Neural cell (in vitro differentiated cells): Measurements from ENCODE around the gene MYO5C. TPM values are rescaled to one million over a fixed set of nuclear protein-coding genes. Genes with fewer than 3 reads are reported as not detected.

Experiments
- H2AFZ ChIP-seq: fragments of 200-600, 300-800 bp; sonication (generic), shearing (Covaris generic); 2 replicates; pipeline ENCODE4 v1.6.0; 2014; ENCODE audit warnings: low read depth, mild to moderate bottlenecking, antibody characterized with exemption, low read length, moderate library complexity
- H3F3A ChIP-seq: fragments of 200-600 bp; shearing (Covaris generic); 2 replicates; pipeline ENCODE4 v1.6.1; 2016; ENCODE audit warnings: mild to moderate bottlenecking, moderate library complexity, mixed read lengths, antibody characterized with exemption, low read length; ENCODE audit not compliant: insufficient read depth, poor library complexity, severe bottlenecking
- H3K27ac ChIP-seq: fragments of 200-600, 300-800 bp; sonication (generic), shearing (Covaris generic); 2 replicates; pipeline ENCODE4 v1.5.1; 2014; ENCODE audit warnings: mild to moderate bottlenecking, low read length, moderate library complexity
- H3K27me3 ChIP-seq: fragments of 300-800, 200-600 bp; sonication (generic), shearing (Covaris generic); 2 replicates; pipeline ENCODE4 v1.6.0; 2014; ENCODE audit warnings: mild to moderate bottlenecking, low read depth, low read length, moderate library complexity; ENCODE audit not compliant: insufficient read depth
- H3K36me3 ChIP-seq: fragments of 300-800, 200-600 bp; sonication (generic), shearing (Covaris generic); 2 replicates; pipeline ENCODE4 v1.5.1; 2014; ENCODE audit warnings: mild to moderate bottlenecking, antibody characterized with exemption, low read length, moderate library complexity; ENCODE audit not compliant: insufficient read depth
- H3K4me2 ChIP-seq: fragments of 300-800, 200-600 bp; sonication (generic), shearing (Covaris generic); 2 replicates; pipeline ENCODE4 v1.6.0; 2014; ENCODE audit warnings: mild to moderate bottlenecking, low read length
- H3K4me3 ChIP-seq: fragments of 300-800, 200-600 bp; sonication (generic), shearing (Covaris generic); 2 replicates; pipeline ENCODE4 v1.5.1; 2014; ENCODE audit warnings: mild to moderate bottlenecking, low read length, moderate library complexity
- H3K79me2 ChIP-seq: fragments of 200-600 bp; shearing (Covaris generic); replicated peaks from 2 replicates; pipeline ENCODE4 v1.6.0; 2014; ENCODE audit warnings: mild to moderate bottlenecking, low read length, moderate library complexity; ENCODE audit not compliant: insufficient read depth
- H3K9ac ChIP-seq: fragments of 300-800, 200-600 bp; sonication (generic), shearing (Covaris generic); 2 replicates; pipeline ENCODE4 v1.6.1; 2016; ENCODE audit warnings: mild to moderate bottlenecking, low read length, mixed read lengths
- H3K9me2 ChIP-seq: fragments of 200-600 bp; shearing (Covaris generic); 2 replicates; pipeline ENCODE4 v1.6.1; 2016; ENCODE audit warnings: mild to moderate bottlenecking, low read length, mixed read lengths; ENCODE audit not compliant: insufficient read depth
- H3K9me3 ChIP-seq: fragments of 200-600, 300-800 bp; sonication (generic), shearing (Covaris generic); 2 replicates; pipeline ENCODE4 v1.6.1; 2016; ENCODE audit warnings: mild to moderate bottlenecking, mixed run types, low read length, moderate library complexity, mixed read lengths
- H4K20me1 ChIP-seq: fragments of 200-600 bp; shearing (Covaris generic); 2 replicates; pipeline ENCODE4 v1.6.1; 2016; ENCODE audit warnings: mild to moderate bottlenecking, mixed run types; ENCODE audit not compliant: insufficient read depth
- CTCF ChIP-seq: fragments of 450-650 bp; IDR thresholded peaks from 2 replicates; pipeline ENCODE4 v1.5.1; 2014; ENCODE audit warnings: antibody characterized with exemption, mild to moderate bottlenecking, moderate library complexity; ENCODE audit not compliant: poor library complexity, severe bottlenecking
- EP300 ChIP-seq: fragments of 450-650 bp; conservative IDR thresholded peaks from 2 replicates; pipeline ENCODE4 v1.6.1; 2014; ENCODE audit warnings: antibody characterized with exemption, mild to moderate bottlenecking, moderate library complexity; ENCODE audit not compliant: poor library complexity, severe bottlenecking
- EZH2 ChIP-seq: fragments of 200-600, 300-800 bp; shearing (Covaris generic), sonication (generic); IDR thresholded peaks from 2 replicates; pipeline ENCODE4 v1.6.1; 2014; ENCODE audit warnings: antibody characterized with exemption, low read length, borderline replicate concordance, mild to moderate bottlenecking; ENCODE audit not compliant: insufficient read depth, poor library complexity, severe bottlenecking
- MXI1 ChIP-seq: fragments of 450-650 bp; conservative IDR thresholded peaks from 2 replicates; pipeline ENCODE4 v1.6.1; 2014; ENCODE audit warnings: antibody characterized with exemption, mild to moderate bottlenecking; ENCODE audit not compliant: poor library complexity, severe bottlenecking
- POLR2AphosphoS5 ChIP-seq: IDR thresholded peaks from 2 replicates; pipeline ENCODE4 v1.6.1; 2012
- RAD21 ChIP-seq: fragments of 450-650 bp; conservative IDR thresholded peaks from 2 replicates; pipeline ENCODE4 v1.6.1; 2014; ENCODE audit warnings: antibody characterized with exemption, mild to moderate bottlenecking, moderate library complexity
- SMC3 ChIP-seq: fragments of 450-650 bp; conservative IDR thresholded peaks from 2 replicates; pipeline ENCODE4 v1.6.1; 2014; ENCODE audit warnings: antibody characterized with exemption, mild to moderate bottlenecking, moderate library complexity; ENCODE audit not compliant: poor library complexity
- TAF1 ChIP-seq: IDR thresholded peaks from 2 replicates; pipeline ENCODE4 v1.6.1; 2012; ENCODE audit warnings: low read depth
- polyA plus RNA-seq: library from polyadenylated mRNA; depleted of rRNA; stranded (reverse); fragments of >200 nt; gene quantifications from 2 replicates; pipeline ENCODE4 v1.2.3, GENCODE V29; 2014
- TF ChIP-seq, protein P1 (sequence below): IDR thresholded peaks from 2 replicates; pipeline ENCODE4 v1.6.1; 2012; ENCODE audit warnings: borderline replicate concordance

MYO5C gene
- polyA plus RNA-seq, 1 donor from 2014 or later = 0.77 TPM

- Histone ChIP-seq H3F3A (no peaks in the 10 kb centered on the region), H3K27me3 (no peaks in the 10 kb centered on the region), H3K4me3 (no peak overlapping the region)
Measured at GRCh38 chr15:52307847-52308246, 12.2 kb upstream of the MYO5C start.

DNA sequence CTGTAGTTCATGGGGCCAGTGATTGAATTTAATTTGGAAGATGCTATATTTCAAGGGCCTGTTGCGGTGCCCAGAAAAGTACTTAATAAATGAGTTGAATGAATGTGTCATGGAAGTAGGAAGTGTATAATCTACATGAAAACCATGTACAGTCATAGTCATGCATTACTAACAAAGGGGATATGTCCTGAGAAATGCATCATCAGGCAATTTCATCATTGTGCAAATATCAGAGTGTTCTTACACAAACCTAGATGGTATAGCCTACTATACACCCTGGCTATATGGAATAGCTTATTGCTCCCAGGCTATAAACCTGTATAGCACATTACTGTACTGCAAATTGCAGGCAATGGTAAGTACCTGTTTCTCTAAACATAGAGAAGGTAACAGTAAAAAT, 10.7 kb upstream of the MYO5C start:
- no peaks in the 10 kb centered on the region for H3F3A ChIP-seq
- H3K9me3 ChIP-seq = no peaks in the 10 kb centered on the region
- no peak overlapping the region for H3K9ac ChIP-seq
- H4K20me1 ChIP-seq = no peaks in the 10 kb centered on the region
- H3K36me3 ChIP-seq = no peaks in the 10 kb centered on the region
- no peaks in the 10 kb centered on the region for H3K9me2 ChIP-seq
- H3K27ac ChIP-seq = no peak overlapping the region
- H3K4me2 ChIP-seq = no peak overlapping the region
- H3K27me3 ChIP-seq = no peaks in the 10 kb centered on the region
- TF ChIP-seq RAD21 = no peak
- TF ChIP-seq CTCF = no peak
- no peak for TF ChIP-seq POLR2AphosphoS5
- no peak for TF ChIP-seq SMC3
- no peak for TF ChIP-seq EP300
- no peak for TF ChIP-seq MXI1
- TF ChIP-seq, protein P1, sequence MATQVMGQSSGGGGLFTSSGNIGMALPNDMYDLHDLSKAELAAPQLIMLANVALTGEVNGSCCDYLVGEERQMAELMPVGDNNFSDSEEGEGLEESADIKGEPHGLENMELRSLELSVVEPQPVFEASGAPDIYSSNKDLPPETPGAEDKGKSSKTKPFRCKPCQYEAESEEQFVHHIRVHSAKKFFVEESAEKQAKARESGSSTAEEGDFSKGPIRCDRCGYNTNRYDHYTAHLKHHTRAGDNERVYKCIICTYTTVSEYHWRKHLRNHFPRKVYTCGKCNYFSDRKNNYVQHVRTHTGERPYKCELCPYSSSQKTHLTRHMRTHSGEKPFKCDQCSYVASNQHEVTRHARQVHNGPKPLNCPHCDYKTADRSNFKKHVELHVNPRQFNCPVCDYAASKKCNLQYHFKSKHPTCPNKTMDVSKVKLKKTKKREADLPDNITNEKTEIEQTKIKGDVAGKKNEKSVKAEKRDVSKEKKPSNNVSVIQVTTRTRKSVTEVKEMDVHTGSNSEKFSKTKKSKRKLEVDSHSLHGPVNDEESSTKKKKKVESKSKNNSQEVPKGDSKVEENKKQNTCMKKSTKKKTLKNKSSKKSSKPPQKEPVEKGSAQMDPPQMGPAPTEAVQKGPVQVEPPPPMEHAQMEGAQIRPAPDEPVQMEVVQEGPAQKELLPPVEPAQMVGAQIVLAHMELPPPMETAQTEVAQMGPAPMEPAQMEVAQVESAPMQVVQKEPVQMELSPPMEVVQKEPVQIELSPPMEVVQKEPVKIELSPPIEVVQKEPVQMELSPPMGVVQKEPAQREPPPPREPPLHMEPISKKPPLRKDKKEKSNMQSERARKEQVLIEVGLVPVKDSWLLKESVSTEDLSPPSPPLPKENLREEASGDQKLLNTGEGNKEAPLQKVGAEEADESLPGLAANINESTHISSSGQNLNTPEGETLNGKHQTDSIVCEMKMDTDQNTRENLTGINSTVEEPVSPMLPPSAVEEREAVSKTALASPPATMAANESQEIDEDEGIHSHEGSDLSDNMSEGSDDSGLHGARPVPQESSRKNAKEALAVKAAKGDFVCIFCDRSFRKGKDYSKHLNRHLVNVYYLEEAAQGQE = no peak
- no peak for TF ChIP-seq EZH2
- no peak for TF ChIP-seq TAF1
- H3K4me3 ChIP-seq = no peak overlapping the region
- H2AFZ ChIP-seq = no peak overlapping the region
- H3K79me2 ChIP-seq = no peaks in the 10 kb centered on the region

More at GRCh38 chr15:52307847-52308246, 12.2 kb upstream of the MYO5C start:
- no peaks in the 10 kb centered on the region for H3K79me2 ChIP-seq
- H3K9me2 ChIP-seq = no peaks in the 10 kb centered on the region
- H3K4me2 ChIP-seq = no peak overlapping the region
- TF ChIP-seq POLR2AphosphoS5 = no peak
- TF ChIP-seq SMC3 = no peak
- no peak for TF ChIP-seq EP300
- TF ChIP-seq, protein P1 = no peak
- no peak for TF ChIP-seq RAD21
- no peak for TF ChIP-seq MXI1
- no peak for TF ChIP-seq TAF1
- TF ChIP-seq EZH2 = no peak
- TF ChIP-seq CTCF = no peak
- H3K9ac ChIP-seq = no peak overlapping the region
- no peaks in the 10 kb centered on the region for H4K20me1 ChIP-seq
- peaks cover 2% of the 10 kb centered on the region for H3K36me3 ChIP-seq
- H3K9me3 ChIP-seq = no peaks in the 10 kb centered on the region
- H2AFZ ChIP-seq = no peak overlapping the region
- H3K27ac ChIP-seq = no peak overlapping the region
